ENCODE data around the gene CPN2. TPM values are rescaled to one million over a fixed set of nuclear protein-coding genes. Genes with fewer than 3 reads are reported as not detected.

Gene CPN2
- total RNA-seq, 1 donor from 2014 or later: not detected

- no peaks in the 10 kb centered on the region for H3K36me3 ChIP-seq
- H3K9me3 ChIP-seq: no peaks in the 10 kb centered on the region
- no peak overlapping the region for H3K27ac ChIP-seq
- H3K4me3 ChIP-seq: no peak overlapping the region
- intact Hi-C loops (cut with DNase I): no loop called here
- peaks cover 7% of the 10 kb centered on the region for H3K4me1 ChIP-seq
- TF ChIP-seq, protein P1, sequence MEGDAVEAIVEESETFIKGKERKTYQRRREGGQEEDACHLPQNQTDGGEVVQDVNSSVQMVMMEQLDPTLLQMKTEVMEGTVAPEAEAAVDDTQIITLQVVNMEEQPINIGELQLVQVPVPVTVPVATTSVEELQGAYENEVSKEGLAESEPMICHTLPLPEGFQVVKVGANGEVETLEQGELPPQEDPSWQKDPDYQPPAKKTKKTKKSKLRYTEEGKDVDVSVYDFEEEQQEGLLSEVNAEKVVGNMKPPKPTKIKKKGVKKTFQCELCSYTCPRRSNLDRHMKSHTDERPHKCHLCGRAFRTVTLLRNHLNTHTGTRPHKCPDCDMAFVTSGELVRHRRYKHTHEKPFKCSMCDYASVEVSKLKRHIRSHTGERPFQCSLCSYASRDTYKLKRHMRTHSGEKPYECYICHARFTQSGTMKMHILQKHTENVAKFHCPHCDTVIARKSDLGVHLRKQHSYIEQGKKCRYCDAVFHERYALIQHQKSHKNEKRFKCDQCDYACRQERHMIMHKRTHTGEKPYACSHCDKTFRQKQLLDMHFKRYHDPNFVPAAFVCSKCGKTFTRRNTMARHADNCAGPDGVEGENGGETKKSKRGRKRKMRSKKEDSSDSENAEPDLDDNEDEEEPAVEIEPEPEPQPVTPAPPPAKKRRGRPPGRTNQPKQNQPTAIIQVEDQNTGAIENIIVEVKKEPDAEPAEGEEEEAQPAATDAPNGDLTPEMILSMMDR (IDR thresholded peaks at IDR 0.05): no peak
- H3K27me3 ChIP-seq (ENCODE audit: low read depth): peaks cover 8% of the 10 kb centered on the region
- DNase-seq (no peak), ATAC-seq (no peak)
Observed at GRCh38 chr3:194326968-194327217, 24.2 kb downstream of the CPN2 start.

- peaks cover 7% of the 10 kb centered on the region for H3K4me1 ChIP-seq
- DNase-seq (no peak), ATAC-seq (no peak)
- no peak overlapping the region for H3K4me3 ChIP-seq
- H3K9me3 ChIP-seq: no peaks in the 10 kb centered on the region
- H3K27me3 ChIP-seq (ENCODE audit: low read depth): peaks cover 3% of the 10 kb centered on the region
- H3K27ac ChIP-seq: no peak overlapping the region
- TF ChIP-seq, protein P1 (IDR thresholded peaks at IDR 0.05): no peak
- intact Hi-C loops (cut with DNase I): no loop called here
- no peaks in the 10 kb centered on the region for H3K36me3 ChIP-seq
Observed at GRCh38 chr3:194326192-194326967, 24.7 kb downstream of the CPN2 start.

GRCh38 chr3:194325424-194326153 lies 25.5 kb downstream of the CPN2 start:
- Histone ChIP-seq H3K27me3 (ENCODE audit: low read depth) (no peaks in the 10 kb centered on the region), H3K4me1 (peaks cover 7% of the 10 kb centered on the region), H3K27ac (no peak overlapping the region), H3K9me3 (no peaks in the 10 kb centered on the region), H3K4me3 (no peak overlapping the region), H3K36me3 (no peaks in the 10 kb centered on the region)
- intact Hi-C loops (cut with DNase I): no loop called here
- TF ChIP-seq, protein P1 (IDR thresholded peaks at IDR 0.05): no peak
- ATAC-seq (no peak), DNase-seq (no peak)

DNA sequence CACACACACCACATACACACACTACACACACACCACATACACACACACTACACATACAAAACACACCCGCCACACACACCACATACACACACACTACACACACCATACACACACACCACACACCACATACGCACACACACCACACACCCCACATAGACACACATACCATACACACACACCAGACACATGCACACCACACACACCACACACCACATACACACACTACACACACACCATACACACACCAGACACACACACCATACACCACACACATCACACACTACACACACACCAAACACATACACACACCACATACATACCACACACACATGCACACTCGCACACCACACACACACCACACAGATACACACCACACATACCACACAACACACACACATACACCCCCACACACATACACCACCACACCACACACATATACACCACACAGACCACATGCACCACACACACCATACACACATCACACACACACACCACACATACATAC lies 26.3 kb downstream of the CPN2 start:
- Histone ChIP-seq H3K4me1 (peaks cover 7% of the 10 kb centered on the region), H3K36me3 (no peaks in the 10 kb centered on the region), H3K4me3 (no peak overlapping the region), H3K9me3 (no peaks in the 10 kb centered on the region), H3K27me3 (ENCODE audit: low read depth) (no peaks in the 10 kb centered on the region), H3K27ac (no peak overlapping the region)
- no peak for DNase-seq
- TF ChIP-seq, protein P1 (IDR thresholded peaks at IDR 0.05): no peak
- intact Hi-C loops (cut with DNase I): no loop called here
- no peak for ATAC-seq

DNA sequence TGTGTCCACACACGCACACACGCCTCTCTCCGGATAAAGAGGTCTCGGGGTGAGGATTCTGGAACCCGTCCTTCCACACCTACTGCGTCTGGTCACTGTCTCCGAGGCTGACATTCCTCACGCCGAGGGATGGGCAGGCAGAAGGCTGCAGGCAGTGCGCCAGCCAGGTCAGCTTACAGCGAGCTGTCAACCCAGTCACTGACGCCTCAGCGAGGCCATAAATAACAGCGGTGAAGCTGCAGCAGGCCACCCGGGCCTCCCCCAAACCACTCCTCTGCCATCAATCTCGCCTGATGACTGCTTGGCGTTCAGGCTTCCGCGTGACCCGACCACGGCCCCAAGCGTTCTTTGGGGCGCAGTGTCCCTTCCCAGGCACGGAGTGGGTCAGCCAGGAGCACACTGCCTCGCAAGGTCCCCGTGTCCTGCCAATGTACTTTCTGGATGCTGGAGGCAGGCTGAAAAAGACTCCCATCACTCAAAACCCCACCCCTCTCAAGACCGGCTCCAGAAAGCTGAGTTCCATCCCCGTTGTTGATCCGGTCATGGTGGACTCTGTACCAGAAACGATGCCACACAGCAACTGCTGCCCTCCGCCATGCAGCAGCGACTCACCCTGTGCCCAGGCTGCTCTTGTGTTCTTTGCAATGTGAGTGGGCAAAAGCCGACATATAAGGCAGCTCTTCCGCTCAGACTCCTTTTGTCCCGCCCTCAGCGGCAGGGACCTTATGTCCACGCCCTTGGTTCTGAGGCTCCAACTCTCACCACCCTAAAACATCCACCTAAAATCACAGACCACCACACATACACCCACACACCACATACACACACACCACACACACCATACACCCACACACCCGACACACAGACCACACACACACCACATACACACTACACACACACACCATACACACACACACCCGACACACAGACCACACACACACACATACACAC lies 27.1 kb downstream of the CPN2 start:
- DNase-seq (no peak), ATAC-seq (peak; percentile 51 to 60)
- Histone ChIP-seq H3K36me3 (no peaks in the 10 kb centered on the region), H3K9me3 (peaks cover 3% of the 10 kb centered on the region), H3K27ac (no peak overlapping the region), H3K4me1 (peaks cover 7% of the 10 kb centered on the region), H3K4me3 (peak overlapping the region; percentile 41), H3K27me3 (ENCODE audit: low read depth) (no peaks in the 10 kb centered on the region)
- intact Hi-C loops (cut with DNase I): no loop called here
- TF ChIP-seq, protein P1 (IDR thresholded peaks at IDR 0.05): no peak
